Measurements from ENCODE around the gene ZDHHC18. TPM values are rescaled to one million over a fixed set of nuclear protein-coding genes. Genes with fewer than 3 reads are reported as not detected.
"Not testable (repeated sequence)": the region's sequence is repeated elsewhere in the genome, so short reads cannot be mapped to it uniquely, and the experiment has no call there.

ZDHHC18 gene
- total RNA-seq, 1 donor from 2014 or later = 29.7 TPM

DNA sequence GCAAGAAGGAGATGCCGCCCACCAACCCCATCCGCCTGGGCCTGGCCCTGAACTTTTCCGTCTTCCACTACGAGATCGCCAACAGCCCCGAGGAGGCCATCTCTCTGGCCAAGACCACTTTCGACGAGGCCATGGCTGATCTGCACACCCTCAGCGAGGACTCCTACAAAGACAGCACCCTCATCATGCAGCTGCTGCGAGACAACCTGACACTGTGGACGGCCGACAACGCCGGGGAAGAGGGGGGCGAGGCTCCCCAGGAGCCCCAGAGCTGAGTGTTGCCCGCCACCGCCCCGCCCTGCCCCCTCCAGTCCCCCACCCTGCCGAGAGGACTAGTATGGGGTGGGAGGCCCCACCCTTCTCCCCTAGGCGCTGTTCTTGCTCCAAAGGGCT, 37.2 kb downstream of the ZDHHC18 start:
- H3K4me1 Mint-ChIP-seq (ENCODE audit: unreplicated experiment) = peaks cover 17% of the 10 kb centered on the region
- H3K27ac Mint-ChIP-seq = peak overlapping the region; percentile 90
- H3K4me3 Mint-ChIP-seq = peak overlapping the region; percentile 92
- no peak for DNase-seq (ENCODE audit: extremely low spot score, unreplicated experiment)
- no peak for TF ChIP-seq CTCF (conservative IDR thresholded peaks at IDR 0.05)
- H3K27me3 Mint-ChIP-seq = no peaks in the 10 kb centered on the region
- no peaks in the 10 kb centered on the region for H3K36me3 Mint-ChIP-seq
- H3K9me3 Mint-ChIP-seq = no peaks in the 10 kb centered on the region

- TF ChIP-seq CTCF (conservative IDR thresholded peaks at IDR 0.05) = peak; percentile 14
- H3K4me3 Mint-ChIP-seq = peak overlapping the region; percentile 92
- no peaks in the 10 kb centered on the region for H3K27me3 Mint-ChIP-seq
- H3K27ac Mint-ChIP-seq = peak overlapping the region; percentile 96
- no peaks in the 10 kb centered on the region for H3K36me3 Mint-ChIP-seq
- no peaks in the 10 kb centered on the region for H3K9me3 Mint-ChIP-seq
- DNase-seq (ENCODE audit: extremely low spot score, unreplicated experiment) = peak; percentile 98
- peaks cover 17% of the 10 kb centered on the region for H3K4me1 Mint-ChIP-seq (ENCODE audit: unreplicated experiment)
Observed at GRCh38 chr1:26864610-26865480, 38.4 kb downstream of the ZDHHC18 start.

GRCh38 chr1:26873097-26873496, 46.6 kb downstream of the ZDHHC18 start:
- not testable (repeated sequence) for H3K36me3 Mint-ChIP-seq; H3K27me3 Mint-ChIP-seq; H3K4me3 Mint-ChIP-seq; H3K4me1 Mint-ChIP-seq (ENCODE audit: unreplicated experiment); DNase-seq (ENCODE audit: extremely low spot score, unreplicated experiment); H3K27ac Mint-ChIP-seq; H3K9me3 Mint-ChIP-seq

DNA sequence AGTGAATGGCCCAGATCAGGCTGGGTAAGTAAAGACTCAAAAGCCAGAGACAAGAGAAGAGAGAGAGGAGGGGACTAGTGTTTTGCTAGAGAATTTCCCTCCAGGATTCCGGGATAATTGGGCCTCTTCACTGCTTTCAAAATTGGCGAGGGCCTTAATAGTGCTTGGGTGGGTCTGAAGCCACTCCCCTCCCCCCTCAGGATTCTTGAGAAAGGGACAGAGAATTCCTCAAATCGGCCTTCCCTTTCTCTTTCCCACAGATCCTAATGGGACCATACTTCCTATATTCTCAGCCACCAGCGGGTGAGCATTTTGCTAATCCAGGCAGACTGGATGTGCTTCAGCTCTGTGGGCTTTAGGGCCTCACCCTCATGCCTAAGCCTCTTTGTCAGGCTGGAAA, 48.4 kb downstream of the ZDHHC18 start:
- H3K27ac Mint-ChIP-seq = peak overlapping the region; percentile 30
- no peaks in the 10 kb centered on the region for H3K27me3 Mint-ChIP-seq
- no peak for TF ChIP-seq CTCF (conservative IDR thresholded peaks at IDR 0.05)
- no peak overlapping the region for H3K4me3 Mint-ChIP-seq
- H3K36me3 Mint-ChIP-seq = no peaks in the 10 kb centered on the region
- no peaks in the 10 kb centered on the region for H3K4me1 Mint-ChIP-seq (ENCODE audit: unreplicated experiment)
- H3K9me3 Mint-ChIP-seq = no peaks in the 10 kb centered on the region
- no peak for DNase-seq (ENCODE audit: extremely low spot score, unreplicated experiment)

GRCh38 chr1:26877326-26877725, 50.8 kb downstream of the ZDHHC18 start:
- H3K9me3 Mint-ChIP-seq = no peaks in the 10 kb centered on the region
- no peak overlapping the region for H3K27ac Mint-ChIP-seq
- H3K4me1 Mint-ChIP-seq (ENCODE audit: unreplicated experiment) = no peaks in the 10 kb centered on the region
- no peak overlapping the region for H3K4me3 Mint-ChIP-seq
- TF ChIP-seq CTCF (conservative IDR thresholded peaks at IDR 0.05) = no peak
- DNase-seq (ENCODE audit: extremely low spot score, unreplicated experiment) = no peak
- H3K36me3 Mint-ChIP-seq = peaks cover 5% of the 10 kb centered on the region
- H3K27me3 Mint-ChIP-seq = no peaks in the 10 kb centered on the region

- peaks cover 21% of the 10 kb centered on the region for H3K36me3 Mint-ChIP-seq
- H3K27me3 Mint-ChIP-seq = no peaks in the 10 kb centered on the region
- no peak overlapping the region for H3K4me3 Mint-ChIP-seq
- H3K4me1 Mint-ChIP-seq (ENCODE audit: unreplicated experiment) = no peaks in the 10 kb centered on the region
- no peak overlapping the region for H3K27ac Mint-ChIP-seq
- DNase-seq (ENCODE audit: extremely low spot score, unreplicated experiment) = no peak
- H3K9me3 Mint-ChIP-seq = no peaks in the 10 kb centered on the region
- no peak for TF ChIP-seq CTCF (conservative IDR thresholded peaks at IDR 0.05)
Observed at GRCh38 chr1:26879793-26880192, 53.3 kb downstream of the ZDHHC18 start.

- DNase-seq (ENCODE audit: extremely low spot score, unreplicated experiment); H3K4me1 Mint-ChIP-seq (ENCODE audit: unreplicated experiment); H3K27ac Mint-ChIP-seq; H3K27me3 Mint-ChIP-seq; H3K4me3 Mint-ChIP-seq; H3K9me3 Mint-ChIP-seq: not testable (repeated sequence)
- peaks cover 25% of the 10 kb centered on the region for H3K36me3 Mint-ChIP-seq
Observed at GRCh38 chr1:26881611-26882010, 55.1 kb downstream of the ZDHHC18 start.
